Hepatocyte (in vitro differentiated cells): ENCODE results near the gene RCBTB2.

Experiments used
- CTCF ChIP-seq: fragments of 200-600 bp; sonication (generic); IDR thresholded peaks from 2 replicates; pipeline ENCODE4 v1.5.1; 2016; ENCODE audit warnings: antibody characterized with exemption, mild to moderate bottlenecking; ENCODE audit not compliant: poor library complexity
- EZH2 ChIP-seq: fragments of 200-600 bp; sonication (generic); IDR thresholded peaks from 2 replicates; pipeline ENCODE4 v1.6.1; 2016; ENCODE audit warnings: antibody characterized with exemption, mild to moderate bottlenecking, borderline replicate concordance
- EZH2phosphoT487 ChIP-seq: fragments of 200-600 bp; sonication (generic); IDR thresholded peaks from one replicate; pipeline ENCODE4 v1.6.1; 2018; ENCODE audit warnings: antibody characterized with exemption, mild to moderate bottlenecking, low read depth, moderate library complexity; ENCODE audit not compliant: unreplicated experiment, severe bottlenecking

DNA sequence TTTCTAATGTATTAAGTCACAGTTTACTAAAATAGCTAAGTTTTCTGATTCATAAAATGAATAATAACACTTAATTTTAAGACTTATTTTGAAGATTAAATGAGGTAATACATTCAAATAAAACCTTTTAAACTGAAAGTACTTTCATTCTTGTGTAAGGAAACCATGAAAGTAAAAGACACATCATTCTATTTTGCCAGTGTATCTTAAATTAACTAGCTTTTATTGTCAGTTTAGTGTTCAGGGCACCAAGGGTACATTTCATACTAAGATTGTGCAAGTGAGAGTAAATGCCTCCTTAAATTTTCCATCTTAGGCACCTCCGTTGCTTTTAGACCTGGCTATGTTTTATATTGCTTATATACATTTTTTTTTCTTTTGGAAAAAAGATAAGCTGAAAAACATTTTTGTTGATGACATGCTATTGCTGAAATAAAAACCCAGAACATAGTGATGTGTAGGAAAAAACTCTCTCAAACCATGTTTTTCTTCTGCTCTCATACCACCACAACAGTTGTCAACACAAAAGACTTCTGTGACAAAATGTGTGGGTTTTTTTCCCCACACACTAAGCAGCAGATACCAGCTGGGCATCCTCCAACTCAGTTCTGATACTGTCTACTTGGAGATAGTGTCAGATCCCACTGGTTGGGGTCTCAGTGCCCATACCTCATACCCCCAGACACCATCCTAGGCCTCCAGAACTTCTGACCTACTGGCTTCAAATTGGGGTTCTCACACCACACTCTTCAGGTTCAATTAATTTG is 89.3 kb downstream of the RCBTB2 start:
- no peak for TF ChIP-seq CTCF
- TF ChIP-seq EZH2, result no peak
- TF ChIP-seq EZH2phosphoT487, result no peak
